ENCODE measurements around the gene VWC2L.

VWC2L gene

GRCh38 chr2:214624166-214624760 lies 213.4 kb downstream of the VWC2L start:
- no peak for TF ChIP-seq CTCF (conservative IDR thresholded peaks at IDR 0.05; ENCODE audit: low read depth, low read length)
- no peak overlapping the region for H3K4me3 ChIP-seq (ENCODE audit: low read depth, low read length)
- no peak for DNase-seq (ENCODE audit: low read depth)

DNA sequence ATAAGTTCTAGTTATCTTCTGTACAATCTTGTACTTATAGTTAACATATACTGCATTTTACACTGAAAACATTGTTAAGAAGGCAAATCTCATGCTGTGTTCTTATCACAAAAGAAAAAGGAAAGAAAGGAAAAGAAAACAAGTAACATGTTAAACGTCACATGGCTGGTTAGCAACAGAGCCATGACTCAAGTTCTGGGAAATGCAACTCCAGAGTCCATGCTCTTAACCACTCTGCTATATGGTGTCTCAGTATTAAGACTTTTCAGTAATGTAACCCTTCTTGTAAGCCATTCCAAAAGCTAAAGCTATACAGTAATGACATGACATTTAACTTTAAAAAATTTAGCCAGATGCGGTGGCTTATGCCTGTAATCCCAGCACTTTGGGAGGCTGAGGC lies 217.2 kb downstream of the VWC2L start:
- H3K4me3 ChIP-seq (ENCODE audit: low read depth, low read length): no peak overlapping the region
- no peak for TF ChIP-seq CTCF (conservative IDR thresholded peaks at IDR 0.05; ENCODE audit: low read depth, low read length)
- peak; percentile 61 for DNase-seq (ENCODE audit: low read depth)

Measured in choroid plexus epithelial cell (primary cell).